Measurements from ENCODE around the gene KRT74.

KRT74 gene

GRCh38 chr12:52527121-52527800 lies 46.4 kb downstream of the KRT74 start:
- no peak overlapping the region for H3K4me3 ChIP-seq (ENCODE audit: low read depth, low read length)
- DNase-seq (ENCODE audit: low read depth) = no peak

GRCh38 chr12:52526511-52526951 lies 47.1 kb downstream of the KRT74 start:
- no peak for DNase-seq (ENCODE audit: low read depth)
- H3K4me3 ChIP-seq (ENCODE audit: low read depth, low read length) = no peak overlapping the region

DNA sequence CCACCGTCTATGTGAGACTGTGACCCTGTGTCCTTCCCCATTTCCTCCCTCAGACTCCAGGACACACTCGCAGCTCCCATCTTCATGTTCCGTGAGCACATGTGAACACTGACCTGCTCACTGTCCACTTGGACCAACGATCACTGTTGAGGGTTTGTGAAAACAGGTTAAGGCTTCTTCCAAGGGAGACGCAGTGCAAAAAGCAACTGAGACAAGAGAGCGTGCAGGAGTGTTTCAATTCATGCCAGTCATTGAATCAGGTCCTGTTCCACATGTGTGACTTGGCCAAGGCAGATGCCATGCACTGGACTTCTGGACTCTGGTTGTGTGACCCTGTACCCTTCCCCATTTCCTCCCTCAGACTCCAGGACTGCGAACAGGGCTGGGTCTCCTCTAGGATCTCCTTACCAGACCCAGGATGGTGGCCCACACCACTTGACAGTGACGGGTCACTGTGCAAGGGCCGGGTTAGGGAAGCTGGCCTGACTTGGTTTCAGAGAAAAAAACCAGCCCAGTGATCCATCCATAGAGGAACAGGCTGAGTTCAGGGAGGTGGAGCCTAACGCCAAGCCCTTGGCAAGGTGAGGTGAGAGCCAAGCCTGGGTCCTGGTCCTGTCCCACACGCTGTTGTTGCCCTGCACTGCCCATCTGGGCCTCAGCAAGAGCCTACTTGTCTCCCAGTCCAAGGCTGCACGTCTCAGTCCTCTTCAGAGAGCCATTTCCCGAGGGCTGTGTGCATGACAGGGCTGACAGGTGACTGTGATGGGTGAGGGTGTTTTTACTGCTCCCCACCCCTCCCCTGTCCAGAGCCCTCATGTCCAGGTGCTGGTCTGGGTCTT lies 47.8 kb downstream of the KRT74 start:
- H3K4me3 ChIP-seq (ENCODE audit: low read depth, low read length) = no peak overlapping the region

GRCh38 chr12:52524898-52525591 lies 48.6 kb downstream of the KRT74 start:
- DNase-seq (ENCODE audit: low read depth) = no peak
- no peak overlapping the region for H3K4me3 ChIP-seq (ENCODE audit: low read depth, low read length)

More for the DNA sequence above, 47.8 kb downstream of the KRT74 start:
- DNase-seq (ENCODE audit: low read depth) = no peak

DNA sequence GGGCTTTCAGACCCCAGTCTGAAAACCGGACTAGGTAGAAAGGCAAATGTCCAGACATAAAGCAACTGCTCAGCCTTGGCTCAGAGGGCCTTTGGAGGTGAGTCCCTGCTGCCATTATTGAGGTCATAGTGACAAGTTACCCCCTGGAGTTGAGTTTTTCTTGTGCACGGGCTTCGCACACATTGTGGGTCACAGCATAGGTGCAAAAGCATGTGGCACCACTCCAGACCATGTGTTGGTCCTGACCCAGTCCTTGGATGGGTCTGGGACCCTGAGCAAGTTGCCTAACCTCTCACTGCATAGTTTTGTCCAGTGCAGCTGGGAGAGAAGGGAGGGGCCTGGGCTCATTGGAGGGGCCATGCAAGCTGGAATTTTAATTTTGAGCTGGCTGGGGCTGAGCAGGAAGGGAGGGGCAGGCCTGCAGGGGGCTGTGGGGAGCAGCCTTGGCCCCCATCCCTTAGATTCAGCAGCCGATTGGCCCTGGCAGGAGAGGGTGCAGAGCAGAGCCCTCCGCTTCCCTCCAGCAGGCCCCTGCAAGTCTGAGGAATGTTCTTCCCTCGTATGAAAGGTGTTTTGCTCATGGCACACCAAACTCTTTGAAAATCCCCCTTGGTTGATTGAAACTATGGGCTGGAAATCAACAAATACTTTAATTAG lies 49.3 kb downstream of the KRT74 start:
- no peak for DNase-seq (ENCODE audit: low read depth)
- H3K4me3 ChIP-seq (ENCODE audit: low read depth, low read length) = no peak overlapping the region

DNA sequence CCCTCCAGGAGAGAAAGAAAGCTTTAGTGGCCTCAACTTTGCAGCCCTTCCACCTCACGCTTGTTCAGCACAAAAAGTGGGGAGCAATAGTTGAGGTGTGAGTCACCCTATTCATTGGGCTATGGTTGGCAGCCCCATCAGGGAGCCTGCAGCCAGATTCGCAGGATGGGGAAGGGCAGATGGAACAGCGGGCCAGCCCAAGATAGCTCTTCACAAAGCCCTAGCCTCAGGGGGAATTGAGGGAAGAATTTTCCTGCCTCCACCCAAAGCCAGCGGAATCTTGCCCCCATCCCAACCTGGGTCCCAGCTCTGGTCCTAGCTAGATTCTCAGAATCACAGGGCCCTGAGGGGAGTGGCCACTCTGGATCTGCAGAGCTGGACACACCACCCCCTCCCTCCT lies 49.8 kb downstream of the KRT74 start:
- no peak for DNase-seq (ENCODE audit: low read depth)
- no peak overlapping the region for H3K4me3 ChIP-seq (ENCODE audit: low read depth, low read length)

DNA sequence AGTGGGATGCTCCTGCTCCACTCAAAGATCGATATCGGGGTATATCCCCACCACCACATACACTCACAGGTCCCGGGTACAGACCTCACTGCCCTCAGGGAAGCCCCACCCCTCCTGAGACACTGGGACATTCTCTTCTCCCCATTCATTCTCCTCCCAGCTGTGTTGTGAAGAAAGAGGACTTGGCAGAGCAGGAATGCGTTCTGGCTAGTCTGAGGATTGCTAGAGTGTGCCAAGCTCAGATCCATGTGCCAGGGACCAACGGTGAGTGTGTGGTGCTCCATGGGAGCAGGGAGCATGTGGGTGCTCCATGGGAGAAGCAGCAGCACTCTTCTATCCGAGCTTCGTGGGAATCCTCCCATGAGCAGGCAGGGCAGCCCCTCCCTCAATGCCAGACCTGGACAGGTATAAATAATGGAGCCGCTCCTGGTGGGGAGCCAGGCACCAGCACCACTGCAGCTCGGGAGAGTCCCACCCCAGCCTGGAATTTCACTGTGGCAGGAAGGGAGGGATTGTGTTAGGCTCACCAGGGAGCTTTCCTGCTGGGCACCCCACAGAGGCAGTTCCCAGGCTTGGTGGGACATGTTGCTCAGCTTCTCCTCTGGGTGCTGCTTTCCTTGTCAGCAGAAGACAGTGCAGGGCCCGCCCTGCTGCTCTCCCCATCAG lies 51.2 kb downstream of the KRT74 start:
- no peak overlapping the region for H3K4me3 ChIP-seq (ENCODE audit: low read depth, low read length)
- DNase-seq (ENCODE audit: low read depth) = no peak

- no peak overlapping the region for H3K4me3 ChIP-seq (ENCODE audit: low read depth, low read length)
- no peak for DNase-seq (ENCODE audit: low read depth)
These were observed 51.9 kb downstream of the KRT74 start for GRCh38 chr12:52521568-52522266.

DNA sequence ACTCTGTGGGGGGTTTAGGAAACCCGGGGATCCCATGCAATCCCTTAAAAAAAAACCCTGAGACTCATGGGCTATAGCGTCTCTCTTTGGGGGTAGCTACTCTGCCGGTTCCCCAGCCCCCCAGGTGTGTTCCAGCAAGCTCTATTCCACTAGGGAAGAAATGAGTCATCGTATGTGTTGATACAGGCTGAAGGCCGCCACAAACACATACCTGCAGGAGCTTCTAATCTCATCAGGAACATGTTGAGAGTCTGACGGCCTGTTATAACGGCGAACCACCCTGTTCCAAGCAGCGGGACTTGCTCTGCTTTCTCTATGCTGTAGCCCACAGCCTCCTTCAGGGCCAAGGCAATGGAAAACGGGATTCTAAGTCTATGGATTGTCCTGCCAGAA lies 52.5 kb downstream of the KRT74 start:
- no peak for DNase-seq (ENCODE audit: low read depth)
- H3K4me3 ChIP-seq (ENCODE audit: low read depth, low read length) = no peak overlapping the region

DNA sequence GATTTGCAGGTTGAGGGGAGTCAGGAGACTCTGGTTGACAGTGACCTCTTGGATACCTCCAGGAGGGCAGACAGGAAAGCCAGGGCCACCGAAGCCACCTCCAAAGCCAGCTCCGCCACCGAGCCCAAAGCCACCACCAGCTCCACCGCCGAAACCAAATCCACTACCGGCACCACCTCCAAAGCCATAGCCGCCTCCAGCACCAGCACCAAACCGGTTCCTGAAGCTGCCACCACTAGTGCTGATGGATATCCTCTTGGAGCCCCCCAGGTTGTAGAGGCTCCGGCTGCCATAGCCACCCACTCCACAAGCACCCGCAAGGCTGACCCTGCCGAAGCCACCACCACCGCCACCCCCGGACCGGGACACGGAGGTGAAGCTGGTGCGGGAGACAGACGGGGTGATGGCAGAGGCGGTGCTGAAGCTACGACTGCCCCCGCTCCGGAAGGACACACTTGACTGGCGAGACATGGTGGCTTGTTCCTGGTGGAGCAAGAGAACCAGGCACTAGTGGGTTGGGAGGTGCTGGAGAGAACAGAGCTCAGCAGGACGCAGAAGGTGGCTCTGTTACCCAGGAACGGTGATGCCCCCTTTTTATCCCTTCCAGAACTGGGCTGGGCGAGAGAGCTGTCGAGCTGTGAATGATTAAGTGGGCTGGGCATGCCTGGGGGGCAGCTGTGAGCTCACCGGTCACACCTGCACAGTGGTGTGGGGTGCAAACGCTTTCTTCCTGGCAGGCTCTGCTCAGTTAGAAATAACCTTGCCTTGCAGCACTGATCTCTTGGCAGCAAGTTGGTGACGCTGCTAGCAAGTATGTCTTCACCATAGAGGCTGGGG lies 53.6 kb downstream of the KRT74 start, which contains the start of gene KRT5:
TSS of gene KRT5 (minus strand) at position 569 of the 837 bp plus-strand sequence. CDS start at position 471, 98 bp downstream.
- no peak within 1 kb of the TSS for H3K4me3 ChIP-seq (ENCODE audit: low read depth, low read length)
- DNase-seq (ENCODE audit: low read depth) = no peak

DNA sequence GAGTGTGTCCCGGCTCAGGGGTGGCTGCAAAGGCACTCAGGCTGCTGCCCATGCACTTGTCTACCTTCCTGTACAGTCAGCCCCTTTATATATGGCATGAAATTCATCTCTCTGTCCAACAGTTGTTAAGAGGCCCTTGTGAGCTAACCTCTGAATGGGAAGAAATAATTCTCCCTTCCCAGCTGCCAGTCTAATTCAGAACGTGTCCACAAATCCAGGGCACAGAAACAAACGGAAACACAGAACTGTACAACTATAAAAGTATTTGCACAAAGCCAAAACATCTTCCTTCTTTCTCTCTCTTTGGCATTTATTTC lies 54.3 kb downstream of the KRT74 start:
- DNase-seq (ENCODE audit: low read depth) = no peak
- no peak overlapping the region for H3K4me3 ChIP-seq (ENCODE audit: low read depth, low read length)

GRCh38 chr12:52518574-52519386 lies 54.9 kb downstream of the KRT74 start:
- no peak for DNase-seq (ENCODE audit: low read depth)

DNA sequence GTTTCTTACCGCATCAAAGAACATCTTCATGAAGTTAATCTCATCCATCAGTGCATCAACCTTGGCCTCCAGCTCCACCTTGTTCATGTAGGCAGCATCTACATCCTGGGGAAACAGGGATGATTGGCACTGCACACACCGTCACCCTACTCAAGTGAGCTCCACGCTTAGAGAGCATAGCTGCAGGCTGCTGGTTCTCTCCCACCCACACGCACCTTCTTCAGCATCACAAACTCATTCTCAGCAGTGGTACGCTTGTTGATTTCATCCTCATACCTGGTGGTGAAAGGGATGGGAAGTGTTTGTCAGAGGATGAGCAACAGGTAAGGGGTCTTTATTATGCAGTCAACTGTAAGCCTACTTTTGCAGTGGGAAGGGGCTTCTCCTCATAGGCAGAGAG lies 55.8 kb downstream of the KRT74 start:
- H3K4me3 ChIP-seq (ENCODE audit: low read depth, low read length) = no peak overlapping the region
- DNase-seq (ENCODE audit: low read depth) = no peak

More at GRCh38 chr12:52518574-52519386, 54.9 kb downstream of the KRT74 start:
- no peak overlapping the region for H3K4me3 ChIP-seq (ENCODE audit: low read depth, low read length)

- no peak for DNase-seq (ENCODE audit: low read depth)
- H3K4me3 ChIP-seq (ENCODE audit: low read depth, low read length) = no peak overlapping the region
These were observed 56.4 kb downstream of the KRT74 start for GRCh38 chr12:52517005-52517835.

GRCh38 chr12:52515927-52516831 lies 57.5 kb downstream of the KRT74 start:
- no peak overlapping the region for H3K4me3 ChIP-seq (ENCODE audit: low read depth, low read length)
- DNase-seq (ENCODE audit: low read depth) = no peak

Data from skeletal muscle cell (primary cell).